Thoracic aorta (tissue), 2 donors: Measurements from ENCODE around the gene KIF4A. TPM values are rescaled to one million over a fixed set of nuclear protein-coding genes. Genes with fewer than 3 reads are reported as not detected.
A peak's percentile ranks its signal among the peaks of the same experiment; 100 is the strongest.

Source experiments
- ATAC-seq: fragments of 150-250 bp; one replicate; pipeline ENCODE4 v1.8.0; 2017; ENCODE audit warnings: low read depth; ENCODE audit not compliant: insufficient number of reproducible peaks, low FRiP score
- DNase-seq: peaks from one replicate; pipeline ENCODE4 v3.0.0-alpha.2; 2020; ENCODE audit warnings: low spot score
- H3K27ac ChIP-seq, 2 donors: fragments of 200-600 bp; sonication (generic); 1 replicate in 1 of 2; 2 replicates in 1 of 2; pipeline ENCODE4 v1.5.1; 2016; ENCODE audit warnings: mild to moderate bottlenecking in 2 of 2, moderate library complexity in 2 of 2
- H3K27me3 ChIP-seq: fragments of 200-600 bp; sonication (generic); replicated peaks from 2 replicates; pipeline ENCODE4 v1.6.0; 2016; ENCODE audit warnings: mild to moderate bottlenecking; ENCODE audit not compliant: insufficient read depth
- H3K36me3 ChIP-seq: fragments of 200-600 bp; sonication (generic); one replicate; pipeline ENCODE4 v1.5.1; 2016
- H3K4me1 ChIP-seq, 2 donors: fragments of 200-600 bp; sonication (generic); 1 replicate in 1 of 2; 2 replicates in 1 of 2; pipeline versions ENCODE4 v1.5.1 to v1.6.0; 2016; ENCODE audit warnings: low read depth in 2 of 2, mild to moderate bottlenecking in 1 of 2; ENCODE audit not compliant: control insufficient read depth in 1 of 2
- H3K4me3 ChIP-seq: fragments of 200-600 bp; sonication (generic); 2 replicates; pipeline ENCODE4 v1.5.1; 2016; ENCODE audit warnings: mild to moderate bottlenecking
- H3K9me3 ChIP-seq: fragments of 200-600 bp; sonication (generic); 2 replicates; pipeline ENCODE4 v1.5.1; 2016
- CTCF ChIP-seq: fragments of 200-600 bp; sonication (generic); IDR thresholded peaks from one replicate; pipeline ENCODE4 v1.5.1; 2019; ENCODE audit warnings: antibody characterized with exemption
- total RNA-seq, 2 donors: library from RNA; depleted of rRNA; stranded (reverse); fragments of >200 nt; gene quantifications; one replicate each; pipeline versions ENCODE4 v1.1.0 to v1.2.3, GENCODE V29; 2016

Gene KIF4A
- total RNA-seq, 2 donors from 2014 or later = 1.7 TPM; not detected in 1

- TF ChIP-seq CTCF = no peak
- no peak for DNase-seq
- Histone ChIP-seq H3K36me3 (no peaks in the 10 kb centered on the region), H3K27ac (no peak overlapping the region), H3K27me3 (no peaks in the 10 kb centered on the region), H3K4me3 (no peak overlapping the region), H3K4me1 (peaks cover 0 to 4% of the 10 kb centered on the region in 2 donors), H3K9me3 (no peaks in the 10 kb centered on the region)
- no peak for ATAC-seq
Measured at GRCh38 chrX:70429759-70430158, 139.9 kb downstream of the KIF4A start.

GRCh38 chrX:70432936-70433847 is 143.3 kb downstream of the KIF4A start:
- ATAC-seq = no peak
- H3K36me3 ChIP-seq = no peaks in the 10 kb centered on the region
- peak overlapping the region; percentile 88 for H3K4me3 ChIP-seq

GRCh38 chrX:70433848-70434351 is 144.0 kb downstream of the KIF4A start:
- DNase-seq (no peak), ATAC-seq (peak; percentile 35)
- Histone ChIP-seq H3K27me3 (no peaks in the 10 kb centered on the region), H3K27ac (peak overlapping the region; percentile 97 to 99), H3K9me3 (no peaks in the 10 kb centered on the region), H3K36me3 (no peaks in the 10 kb centered on the region), H3K4me1 (peaks cover 2 to 20% of the 10 kb centered on the region in 2 donors), H3K4me3 (peak overlapping the region; percentile 88)
- peak; percentile 71 for TF ChIP-seq CTCF

More at GRCh38 chrX:70432936-70433847, 143.3 kb downstream of the KIF4A start:
- no peaks in the 10 kb centered on the region for H3K27me3 ChIP-seq
- no peak for DNase-seq
- no peak for TF ChIP-seq CTCF
- H3K4me1 ChIP-seq = peaks cover 2 to 20% of the 10 kb centered on the region in 2 donors
- H3K9me3 ChIP-seq = no peaks in the 10 kb centered on the region
- H3K27ac ChIP-seq = peak overlapping the region; percentile 43 to 99

- no peaks in the 10 kb centered on the region for H3K36me3 ChIP-seq
- no peaks in the 10 kb centered on the region for H3K27me3 ChIP-seq
- DNase-seq (peak; percentile 54), ATAC-seq (peak; percentile 77)
- peak overlapping the region; percentile 88 for H3K4me3 ChIP-seq
- peaks cover 2 to 20% of the 10 kb centered on the region in 2 donors for H3K4me1 ChIP-seq
- no peak for TF ChIP-seq CTCF
- H3K27ac ChIP-seq = peak overlapping the region; percentile 97 to 99
- H3K9me3 ChIP-seq = no peaks in the 10 kb centered on the region
Measured at GRCh38 chrX:70434352-70434866, 144.5 kb downstream of the KIF4A start.

- Histone ChIP-seq H3K9me3 (no peaks in the 10 kb centered on the region), H3K4me3 (peak overlapping the region; percentile 88), H3K27me3 (no peaks in the 10 kb centered on the region), H3K36me3 (no peaks in the 10 kb centered on the region), H3K27ac (peak overlapping the region; percentile 97 to 99), H3K4me1 (peaks cover 2 to 20% of the 10 kb centered on the region in 2 donors)
- DNase-seq = peak; percentile 34
- ATAC-seq = peak; percentile 68
- TF ChIP-seq CTCF = no peak
Measured at GRCh38 chrX:70434914-70435586, 145.1 kb downstream of the KIF4A start.
